AG08396 (cell line): ENCODE data around the gene COLEC12.

ENCODE experiments used
- DNase-seq: peaks from one replicate; pipeline ENCODE4 v3.0.0; 2012; ENCODE audit warnings: low spot score, mixed read lengths

The COLEC12 gene

GRCh38 chr18:360676-361075 lies 139.8 kb downstream of the COLEC12 start:
- DNase-seq, result no peak

- DNase-seq, result no peak
Observed at GRCh38 chr18:356778-357177, 143.7 kb downstream of the COLEC12 start.

DNA sequence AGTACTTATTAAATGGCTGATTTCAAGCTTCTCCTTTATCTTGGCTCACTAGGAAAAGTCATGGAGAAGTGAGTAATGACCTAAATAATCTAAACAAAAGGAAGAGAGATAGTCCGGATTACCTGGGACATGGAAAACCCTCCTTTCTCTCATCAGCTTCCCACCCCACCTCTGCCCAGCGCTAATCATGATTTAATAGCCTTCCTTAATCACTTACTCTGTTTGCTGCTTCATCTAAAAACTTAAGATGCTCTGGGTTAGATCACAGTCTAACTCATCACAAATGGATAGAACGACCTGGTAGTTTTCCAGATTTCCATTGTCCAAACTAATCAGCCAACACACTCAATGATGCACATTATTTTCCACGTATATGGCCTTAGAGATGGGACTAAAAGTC lies 144.8 kb downstream of the COLEC12 start:
- no peak for DNase-seq

DNA sequence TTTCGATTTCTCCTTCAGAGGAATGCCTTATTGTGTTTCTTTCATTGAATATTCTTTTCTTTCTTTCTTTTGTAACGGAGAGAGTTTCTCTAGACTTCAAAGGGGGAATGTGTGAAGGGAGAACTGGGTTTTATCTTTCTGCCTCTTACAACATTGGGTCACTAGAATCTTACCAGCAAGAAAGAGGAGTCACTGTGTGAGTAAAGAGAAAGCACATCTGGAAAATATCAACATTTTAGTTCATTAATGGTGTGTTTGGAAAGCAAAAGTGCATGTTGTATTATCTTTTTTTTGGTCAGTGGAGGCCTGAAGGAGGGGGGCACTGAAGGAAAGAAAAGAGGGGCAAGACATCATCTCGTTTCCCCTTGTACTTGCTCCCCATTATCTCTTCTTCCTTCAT lies 146.0 kb downstream of the COLEC12 start:
- DNase-seq, result no peak

DNA sequence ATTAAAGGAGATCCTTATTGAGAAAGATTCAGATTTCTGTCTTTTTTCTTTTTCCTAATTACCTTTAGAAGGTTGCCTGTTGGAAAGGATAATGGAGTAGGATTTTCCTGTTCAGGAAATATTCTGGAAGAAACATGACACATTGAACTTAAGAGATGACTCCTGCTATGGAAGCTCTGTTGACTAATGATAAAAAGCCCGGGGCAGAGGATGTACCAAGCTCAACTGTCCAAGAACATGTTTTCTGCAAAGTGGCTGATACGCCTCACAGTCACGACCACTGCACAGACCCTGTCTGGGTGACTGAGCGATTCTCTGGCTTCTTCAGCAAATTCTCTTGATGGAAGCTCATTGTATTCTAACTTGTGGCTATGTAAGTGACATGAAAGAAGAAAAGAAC lies 146.5 kb downstream of the COLEC12 start:
- no peak for DNase-seq

DNA sequence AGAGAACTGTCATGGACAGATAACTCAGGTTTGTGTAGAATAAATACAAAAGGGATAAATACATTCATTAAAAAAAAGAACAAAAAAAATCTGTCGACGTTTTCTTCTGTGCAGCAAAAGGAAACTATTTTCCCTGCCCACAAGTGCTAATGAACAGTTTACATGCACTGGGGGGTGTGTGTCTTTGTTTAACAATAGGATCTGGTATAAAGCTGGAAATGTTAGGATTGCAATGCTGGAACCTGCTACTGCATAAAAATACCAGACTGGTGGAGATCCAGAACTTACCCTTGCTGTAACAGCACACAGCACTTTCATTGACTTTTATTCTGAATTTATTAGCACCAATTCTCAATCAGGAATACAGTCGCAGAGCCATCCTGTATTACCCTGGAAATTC lies 148.1 kb downstream of the COLEC12 start:
- no peak for DNase-seq

- no peak for DNase-seq
Observed at GRCh38 chr18:350953-351572, 149.4 kb downstream of the COLEC12 start.

- no peak for DNase-seq
Observed at GRCh38 chr18:346600-346999, 153.9 kb downstream of the COLEC12 start.

DNA sequence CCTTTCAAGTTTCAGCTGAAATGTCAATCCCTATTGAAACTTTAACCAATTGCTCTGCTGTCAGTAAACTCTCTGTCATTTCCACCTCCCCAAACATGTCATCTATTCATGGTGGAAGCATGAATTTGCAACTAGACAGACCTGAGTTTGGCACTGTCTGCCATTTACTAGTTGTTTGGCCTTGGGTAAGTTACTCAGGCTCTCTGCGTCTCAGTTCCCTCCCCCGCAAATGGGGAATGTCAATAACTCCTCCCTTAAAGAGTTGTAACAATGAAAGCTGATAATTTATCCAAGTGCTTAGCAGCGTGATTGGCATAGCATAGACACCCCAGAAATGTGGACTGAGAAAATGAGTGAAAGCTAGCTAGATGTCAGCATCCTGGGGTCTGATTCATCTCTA lies 159.4 kb downstream of the COLEC12 start:
- no peak for DNase-seq

DNA sequence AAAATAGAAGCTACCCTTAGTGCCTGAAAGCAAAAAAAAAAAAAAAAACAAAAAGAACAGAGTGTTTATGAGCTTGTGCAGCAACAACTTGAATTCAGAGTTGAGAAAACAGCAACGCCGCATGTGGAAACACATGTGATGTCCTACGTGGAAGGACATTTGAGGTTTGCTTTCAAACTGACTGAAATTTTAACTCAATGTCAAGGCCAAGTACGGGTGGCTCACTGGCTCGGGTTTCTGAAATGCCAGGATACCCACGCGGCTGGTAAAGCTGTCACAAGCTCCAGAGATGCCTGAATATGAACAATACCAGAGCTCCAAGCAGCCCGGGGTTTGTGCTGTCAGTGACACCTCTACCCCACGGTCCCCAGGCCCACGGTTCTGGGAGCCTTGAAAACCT lies 160.5 kb downstream of the COLEC12 start:
- no peak for DNase-seq

DNA sequence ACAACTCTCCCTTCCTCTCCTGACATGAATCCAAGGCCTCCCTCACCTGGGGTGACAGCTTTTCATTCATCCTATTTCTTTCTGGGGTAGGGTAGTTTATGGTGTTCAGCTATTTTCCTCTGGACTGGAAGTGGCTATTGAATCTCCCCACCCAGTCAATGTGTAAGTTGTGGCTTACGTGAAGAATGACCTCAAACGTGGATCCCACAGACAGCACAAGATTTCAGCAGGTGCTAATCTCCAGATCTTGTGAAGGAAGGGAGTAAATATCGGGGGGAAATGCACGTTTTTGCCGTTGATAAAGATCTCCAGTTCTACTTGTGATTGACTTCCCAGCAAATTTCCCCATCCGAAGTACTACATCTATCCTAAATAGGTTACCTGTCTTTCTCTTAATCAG lies 161.3 kb downstream of the COLEC12 start:
- DNase-seq, result no peak

GRCh38 chr18:336713-337112 lies 163.8 kb downstream of the COLEC12 start:
- DNase-seq, result no peak

DNA sequence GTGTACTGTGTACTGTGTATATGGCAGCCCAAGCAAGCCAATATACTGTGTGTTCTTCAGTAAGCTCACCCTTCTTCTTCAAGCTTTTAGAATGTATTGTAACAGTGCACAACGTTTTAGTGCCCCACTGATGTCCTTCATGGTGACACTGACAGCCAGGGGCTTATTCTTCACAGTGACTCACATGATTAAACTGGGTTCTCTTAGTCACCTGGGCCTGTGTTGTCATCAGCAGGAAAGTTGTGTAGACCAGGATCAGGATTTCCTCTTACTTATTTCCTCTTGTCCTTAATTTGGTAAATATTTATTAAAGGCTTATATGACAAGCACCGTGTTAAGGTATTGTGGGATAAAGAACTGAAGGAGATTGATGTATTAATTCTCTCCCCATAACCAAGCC lies 164.8 kb downstream of the COLEC12 start:
- no peak for DNase-seq

- no peak for DNase-seq
Observed at GRCh38 chr18:334575-335132, 165.8 kb downstream of the COLEC12 start.

DNA sequence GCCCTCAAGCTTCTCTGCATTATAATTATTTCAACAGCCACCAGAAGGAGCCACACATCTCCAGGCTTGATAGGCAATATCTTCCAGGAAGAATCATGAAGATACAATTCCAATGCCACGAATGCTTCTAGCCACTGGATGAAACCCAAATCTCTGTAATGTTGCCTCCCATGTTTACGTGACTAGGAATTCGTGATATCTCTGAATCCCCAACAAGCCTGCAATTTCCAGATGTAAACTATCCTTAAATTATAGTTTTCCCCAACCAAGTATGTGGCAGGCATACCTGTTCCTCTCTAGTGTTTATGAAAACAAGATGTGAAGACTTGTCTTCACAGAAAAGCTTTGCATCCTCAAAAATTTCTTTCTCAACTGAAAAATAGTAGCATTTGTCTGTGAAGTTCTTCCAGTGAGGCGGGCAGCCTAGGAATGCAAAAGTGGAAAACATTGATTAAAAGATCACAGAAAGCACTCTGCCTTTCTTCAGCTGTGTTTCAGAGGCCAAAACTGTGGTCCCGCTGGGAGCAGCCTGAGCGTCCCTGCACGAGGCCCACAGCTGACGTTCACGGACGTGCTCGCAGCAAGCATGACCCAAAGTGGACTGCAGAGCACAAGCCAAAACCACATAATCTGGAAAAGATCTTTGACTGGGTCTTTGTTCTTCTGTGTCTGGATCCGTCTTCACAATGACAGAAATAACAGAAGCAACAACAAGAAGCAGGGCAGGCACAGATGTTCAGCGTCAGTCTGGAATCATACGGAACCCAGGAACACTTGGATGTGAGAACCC lies 167.6 kb downstream of the COLEC12 start:
- peak; percentile 28 for DNase-seq

DNA sequence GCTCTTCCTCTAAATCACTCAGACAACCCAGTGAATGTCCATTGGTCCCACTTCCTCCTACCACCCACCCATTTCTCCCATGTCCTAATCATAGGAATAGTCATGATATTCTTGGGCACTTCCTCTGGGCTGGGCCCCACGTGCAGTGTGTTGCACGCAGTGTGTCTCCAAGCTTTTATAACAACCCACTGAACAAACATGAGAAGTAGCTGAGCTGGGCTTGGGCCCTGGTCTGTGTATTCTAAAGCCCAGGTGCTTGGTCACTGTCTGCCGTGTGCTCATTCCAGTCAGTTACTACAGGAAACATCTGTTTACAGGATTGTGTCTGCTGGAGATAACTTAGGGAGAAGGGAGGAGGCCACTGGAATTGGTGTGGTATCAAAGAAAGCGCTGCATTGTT lies 168.5 kb downstream of the COLEC12 start:
- no peak for DNase-seq

DNA sequence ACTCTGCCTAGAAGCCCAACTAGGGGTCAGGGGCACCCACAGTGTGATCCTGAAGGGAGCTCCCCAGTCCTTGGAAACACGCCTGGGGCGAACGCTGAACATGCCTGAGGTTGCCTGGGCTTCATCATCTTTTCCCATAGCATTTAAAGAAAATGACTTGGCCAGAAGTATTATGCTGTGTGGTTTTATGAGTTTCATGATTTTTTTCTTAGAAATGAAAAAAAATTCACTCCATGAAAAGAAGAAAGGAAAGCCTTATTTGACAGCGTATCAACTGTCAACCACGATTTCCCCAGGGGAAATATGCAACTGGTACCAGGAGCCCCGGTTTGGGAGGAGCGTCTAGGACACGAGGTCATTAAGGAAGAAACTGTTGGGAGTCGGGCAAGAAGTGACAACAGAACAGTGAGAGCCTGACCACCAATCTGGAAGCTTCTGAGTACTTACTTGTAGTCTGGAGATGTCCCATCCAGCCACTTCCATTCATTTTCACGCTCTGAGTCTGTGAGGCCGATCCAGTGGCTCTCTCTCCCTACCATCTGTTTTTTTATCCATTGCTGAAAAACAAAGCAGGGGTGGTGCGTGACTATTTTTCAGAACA lies 169.2 kb downstream of the COLEC12 start:
- DNase-seq, result no peak

- DNase-seq, result no peak
Observed at GRCh38 chr18:328928-329327, 171.6 kb downstream of the COLEC12 start.

GRCh38 chr18:326846-327245 lies 173.7 kb downstream of the COLEC12 start:
- no peak for DNase-seq

GRCh38 chr18:323253-323622 lies 177.3 kb downstream of the COLEC12 start:
- no peak for DNase-seq

- DNase-seq, result no peak
Observed at GRCh38 chr18:321865-322467, 178.5 kb downstream of the COLEC12 start.

GRCh38 chr18:320155-320554 lies 180.3 kb downstream of the COLEC12 start:
- DNase-seq, result no peak

GRCh38 chr18:319720-320119 lies 180.8 kb downstream of the COLEC12 start:
- no peak for DNase-seq
